HG03025 (cell line): ENCODE data around the gene SPAG9.

Experiments
- ATAC-seq: cut with Tn5 transposase; IDR thresholded peaks from one replicate; pipeline ENCODE4 v1.9.1; 2021; ENCODE audit warnings: mild to moderate bottlenecking, moderate library complexity; ENCODE audit not compliant: unreplicated experiment, low FRiP score

Gene SPAG9

GRCh38 chr17:50956750-50957523, 163.7 kb downstream of the SPAG9 start:
- ATAC-seq: no peak

GRCh38 chr17:50956409-50956749, 164.3 kb downstream of the SPAG9 start:
- ATAC-seq: no peak

- ATAC-seq: no peak
Observed at GRCh38 chr17:50955667-50956120, 165.0 kb downstream of the SPAG9 start.

GRCh38 chr17:50955160-50955559, 165.5 kb downstream of the SPAG9 start:
- no peak for ATAC-seq

- no peak for ATAC-seq
Observed at GRCh38 chr17:50954641-50955121, 166.0 kb downstream of the SPAG9 start.

- ATAC-seq: no peak
Observed at GRCh38 chr17:50953831-50954601, 166.7 kb downstream of the SPAG9 start.

- ATAC-seq: no peak
Observed at GRCh38 chr17:50953518-50953830, 167.2 kb downstream of the SPAG9 start.

GRCh38 chr17:50952889-50953288, 167.8 kb downstream of the SPAG9 start:
- no peak for ATAC-seq

GRCh38 chr17:50952013-50952412, 168.7 kb downstream of the SPAG9 start:
- ATAC-seq: no peak

GRCh38 chr17:50949989-50950877, 170.4 kb downstream of the SPAG9 start:
- no peak for ATAC-seq

GRCh38 chr17:50949128-50949988, 171.3 kb downstream of the SPAG9 start:
- no peak for ATAC-seq

GRCh38 chr17:50948711-50949110, 172.0 kb downstream of the SPAG9 start:
- ATAC-seq: no peak

- ATAC-seq: no peak
Observed at GRCh38 chr17:50947782-50948543, 172.7 kb downstream of the SPAG9 start.

- no peak for ATAC-seq
Observed at GRCh38 chr17:50946891-50947781, 173.5 kb downstream of the SPAG9 start.

- ATAC-seq: no peak
Observed at GRCh38 chr17:50946223-50946890, 174.3 kb downstream of the SPAG9 start.

- ATAC-seq: no peak
Observed at GRCh38 chr17:50945779-50946222, 174.9 kb downstream of the SPAG9 start.

- no peak for ATAC-seq
Observed at GRCh38 chr17:50944902-50945720, 175.6 kb downstream of the SPAG9 start.
